WTC11 (cell line): ENCODE results near the gene STH. TPM values are rescaled to one million over a fixed set of nuclear protein-coding genes. Genes with fewer than 3 reads are reported as not detected.

Source experiments
- ATAC-seq: fragments of 200-7000 bp; cut with Tn5 transposase; 2 replicates; pipeline ENCODE4 v1.10.0; 2021; ENCODE audit warnings: mild to moderate bottlenecking, moderate library complexity
- CTCF ChIA-PET: fragments of 300-600 bp; sonication (Branson Sonifier 250); formaldehyde crosslinking; loops from one replicate; lab custom pipeline; 2021; ENCODE audit warnings: antibody characterized with exemption; lab: Charles Lee
- POLR2A ChIA-PET: fragments of 350-600 bp; sonication (Branson Sonifier 250); formaldehyde crosslinking; loops from one replicate; lab custom pipeline; 2021; ENCODE audit warnings: antibody characterized with exemption; lab: Charles Lee
- DNase-seq: peaks from one replicate; pipeline ENCODE4 v3.0.0; 2021; ENCODE audit warnings: low spot score
- H3K27ac Mint-ChIP-seq: 2 replicates; pipeline ENCODE4 v1.8.0; 2021; ENCODE audit warnings: mixed read lengths
- H3K27me3 Mint-ChIP-seq: 2 replicates; pipeline ENCODE4 v1.8.0; 2021; ENCODE audit warnings: low read depth, mild to moderate bottlenecking, moderate library complexity, mixed read lengths
- H3K36me3 Mint-ChIP-seq: 2 replicates; pipeline ENCODE4 v1.8.0; 2021; ENCODE audit warnings: mixed read lengths
- H3K4me1 Mint-ChIP-seq: 2 replicates; pipeline ENCODE4 v1.8.0; 2022; ENCODE audit warnings: mixed read lengths
- H3K4me3 Mint-ChIP-seq: 2 replicates; pipeline ENCODE4 v1.8.0; 2021; ENCODE audit warnings: mild to moderate bottlenecking, moderate library complexity, mixed read lengths
- H3K9me3 Mint-ChIP-seq: 2 replicates; pipeline ENCODE4 v1.8.0; 2021; ENCODE audit warnings: mixed read lengths
- EMX1 ChIP-seq: fragments of 250-450 bp; sonication (Bioruptor Pico); IDR thresholded peaks from 2 replicates; pipeline ENCODE4 v1.8.0; 2021; ENCODE audit warnings: mild to moderate bottlenecking
- HMGXB4 ChIP-seq: sonication (generic); formaldehyde crosslinking; IDR thresholded peaks from 2 replicates; pipeline ENCODE4 v1.8.1; 2023; ENCODE audit warnings: mild to moderate bottlenecking, moderate library complexity, missing genetic modification reagents
- MYBL2 ChIP-seq: sonication (generic); formaldehyde crosslinking; IDR thresholded peaks from 2 replicates; pipeline ENCODE4 v1.8.1; 2023; ENCODE audit warnings: mild to moderate bottlenecking, moderate library complexity, missing genetic modification reagents
- PRRX2 ChIP-seq: fragments of 250-450 bp; sonication (Bioruptor Pico); IDR thresholded peaks from 2 replicates; pipeline ENCODE4 v1.8.0; 2021; ENCODE audit warnings: mild to moderate bottlenecking
- RORB ChIP-seq: fragments of 250-450 bp; sonication (Bioruptor Pico); IDR thresholded peaks from 2 replicates; pipeline ENCODE4 v1.9.0; 2021; ENCODE audit warnings: mild to moderate bottlenecking
- SP1 ChIP-seq: sonication (generic); formaldehyde crosslinking; conservative IDR thresholded peaks from 2 replicates; pipeline ENCODE4 v1.8.1; 2022; ENCODE audit warnings: missing genetic modification reagents
- TEAD4 ChIP-seq: sonication (generic); formaldehyde crosslinking; IDR thresholded peaks from 2 replicates; pipeline ENCODE4 v1.8.0; 2022; ENCODE audit warnings: mild to moderate bottlenecking, missing genetic modification reagents
- USF2 ChIP-seq: sonication (generic); formaldehyde crosslinking; IDR thresholded peaks from 2 replicates; pipeline ENCODE4 v1.8.1; 2023; ENCODE audit warnings: mild to moderate bottlenecking, missing genetic modification reagents, moderate library complexity
- ZNF138 ChIP-seq: sonication (generic); formaldehyde crosslinking; conservative IDR thresholded peaks from 2 replicates; pipeline ENCODE4 v1.8.1; 2022; ENCODE audit warnings: mild to moderate bottlenecking, moderate library complexity, missing genetic modification reagents
- ZNF263 ChIP-seq: sonication (generic); formaldehyde crosslinking; IDR thresholded peaks from 2 replicates; pipeline ENCODE4 v1.8.1; 2022; ENCODE audit warnings: low read depth, mild to moderate bottlenecking, moderate library complexity, missing genetic modification reagents
- ZNF396 ChIP-seq: fragments of 250-450 bp; sonication (Bioruptor Pico); IDR thresholded peaks from 2 replicates; pipeline ENCODE4 v1.8.0; 2021; ENCODE audit warnings: mild to moderate bottlenecking, moderate library complexity, borderline replicate concordance
- total RNA-seq: library from RNA; stranded (reverse); gene quantifications from 3 replicates; pipeline ENCODE4 v1.2.3, GENCODE V29; 2021
- TF ChIP-seq, protein P1 (sequence below): sonication (generic); formaldehyde crosslinking; IDR thresholded peaks from 2 replicates; pipeline ENCODE4 v1.8.1; 2022; ENCODE audit warnings: low read depth, mild to moderate bottlenecking, moderate library complexity, missing genetic modification reagents, borderline replicate concordance
- TF ChIP-seq, protein P2 (sequence below): sonication (generic); formaldehyde crosslinking; IDR thresholded peaks from 2 replicates; pipeline ENCODE4 v1.8.0; 2022; ENCODE audit warnings: mild to moderate bottlenecking, missing genetic modification reagents

STH gene
- total RNA-seq, 1 experiment from 2014 or later: not detected

DNA sequence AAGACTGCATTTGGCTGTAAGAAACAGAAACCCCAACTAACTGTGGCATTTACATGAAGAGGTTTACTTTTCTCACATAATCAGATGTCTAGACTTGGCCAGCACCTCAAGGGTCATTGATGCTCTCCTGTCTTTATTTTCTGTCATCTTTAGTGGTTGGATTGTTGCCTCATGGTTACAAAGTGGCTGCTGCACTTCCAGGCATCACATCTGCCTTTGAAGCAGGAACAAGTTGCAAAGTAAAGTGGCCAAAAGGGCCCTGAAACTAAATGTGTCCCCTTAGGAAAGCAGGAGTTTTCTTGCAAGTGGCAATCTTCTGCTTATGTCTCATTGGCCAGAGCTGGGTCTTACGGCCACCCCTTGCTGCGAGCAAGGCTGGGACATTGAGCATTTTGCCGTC is 26.5 kb upstream of the STH start:
- peaks cover 13% of the 10 kb centered on the region for H3K9me3 Mint-ChIP-seq
- H3K4me3 Mint-ChIP-seq: no peak overlapping the region
- no peak for DNase-seq
- POLR2A ChIA-PET: no interaction called here
- TF ChIP-seq, protein P1, sequence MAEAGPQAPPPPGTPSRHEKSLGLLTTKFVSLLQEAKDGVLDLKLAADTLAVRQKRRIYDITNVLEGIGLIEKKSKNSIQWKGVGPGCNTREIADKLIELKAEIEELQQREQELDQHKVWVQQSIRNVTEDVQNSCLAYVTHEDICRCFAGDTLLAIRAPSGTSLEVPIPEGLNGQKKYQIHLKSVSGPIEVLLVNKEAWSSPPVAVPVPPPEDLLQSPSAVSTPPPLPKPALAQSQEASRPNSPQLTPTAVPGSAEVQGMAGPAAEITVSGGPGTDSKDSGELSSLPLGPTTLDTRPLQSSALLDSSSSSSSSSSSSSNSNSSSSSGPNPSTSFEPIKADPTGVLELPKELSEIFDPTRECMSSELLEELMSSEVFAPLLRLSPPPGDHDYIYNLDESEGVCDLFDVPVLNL (CRISPR knock-in tag): no peak
- TF ChIP-seq ZNF263 (CRISPR knock-in tag) (no peak), MYBL2 (CRISPR knock-in tag) (no peak), ZNF396 (CRISPR knock-in tag) (no peak), EMX1 (CRISPR knock-in tag) (no peak)
- TF ChIP-seq, all 79 proteins: peak for 0
- CTCF ChIA-PET: interaction anchor here (0.7 to 2.5 kb wide), 32 partner anchors 8 to 333 kb away, joined by 3 to 36 read pairs (median 8); partner anchors contain the start of genes KANSL1, MAPT and STH
- no peak for ATAC-seq
- H3K4me1 Mint-ChIP-seq: no peaks in the 10 kb centered on the region
- no peak overlapping the region for H3K27ac Mint-ChIP-seq
- H3K27me3 Mint-ChIP-seq: 0 out of 2 replicates have a peak, but pooled peaks cover 5% of the 10 kb centered on the region
- H3K36me3 Mint-ChIP-seq: no peaks in the 10 kb centered on the region

GRCh38 chr17:45973099-45973780 is 25.8 kb upstream of the STH start:
- Mint-ChIP-seq H3K4me1 (no peaks in the 10 kb centered on the region), H3K36me3 (no peaks in the 10 kb centered on the region)
- DNase-seq: no peak
- TF ChIP-seq HMGXB4: no peak
- no peak for TF ChIP-seq RORB
- no peak for TF ChIP-seq PRRX2
- TF ChIP-seq, all 79 proteins: peak for 0
- Mint-ChIP-seq H3K4me3 (no peak overlapping the region), H3K9me3 (peaks cover 13% of the 10 kb centered on the region), H3K27ac (no peak overlapping the region), H3K27me3 (0 out of 2 replicates have a peak, but pooled peaks cover 5% of the 10 kb centered on the region)
- ChIA-PET POLR2A (no interaction called here), CTCF (interaction anchor here (0.9 to 2.4 kb wide), 4 partner anchors 14 to 190 kb away, joined by 3 to 36 read pairs (median 6); no protein-coding TSS in a partner anchor)
- ATAC-seq: no peak

DNA sequence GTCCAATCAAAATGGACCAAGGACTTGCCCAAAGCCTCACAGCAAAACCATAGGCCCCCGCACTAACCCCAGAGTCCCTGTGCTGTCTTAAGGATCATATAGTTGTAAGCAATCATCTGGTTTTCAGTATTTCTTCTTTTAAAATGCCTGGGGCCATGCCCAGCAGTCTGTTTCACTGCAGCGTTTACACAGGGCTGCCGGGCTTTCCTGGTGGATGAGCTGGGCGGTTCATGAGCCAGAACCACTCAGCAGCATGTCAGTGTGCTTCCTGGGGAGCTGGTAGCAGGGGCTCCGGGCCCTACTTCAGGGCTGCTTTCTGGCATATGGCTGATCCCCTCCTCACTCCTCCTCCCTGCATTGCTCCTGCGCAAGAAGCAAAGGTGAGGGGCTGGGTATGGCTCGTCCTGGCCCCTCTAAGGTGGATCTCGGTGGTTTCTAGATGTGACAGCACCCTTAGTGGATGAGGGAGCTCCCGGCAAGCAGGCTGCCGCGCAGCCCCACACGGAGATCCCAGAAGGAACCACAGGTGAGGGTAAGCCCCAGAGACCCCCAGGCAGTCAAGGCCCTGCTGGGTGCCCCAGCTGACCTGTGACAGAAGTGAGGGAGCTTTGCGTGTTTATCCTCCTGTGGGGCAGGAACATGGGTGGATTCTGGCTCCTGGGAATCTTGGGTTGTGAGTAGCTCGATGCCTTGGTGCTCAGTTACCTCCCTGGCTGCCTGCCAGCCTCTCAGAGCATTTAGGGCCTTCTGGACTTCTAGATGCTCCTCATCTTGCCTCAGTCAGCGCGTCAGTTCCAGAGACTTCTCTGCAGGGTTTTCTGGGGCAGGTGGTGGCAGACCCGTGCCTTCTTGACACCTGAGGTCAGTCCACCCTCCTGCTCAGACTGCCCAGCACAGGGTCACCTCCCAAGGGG is 24.8 kb upstream of the STH start:
- Mint-ChIP-seq H3K27ac (no peak overlapping the region), H3K27me3 (0 out of 2 replicates have a peak, but pooled peaks cover 5% of the 10 kb centered on the region), H3K4me3 (no peak overlapping the region), H3K36me3 (no peaks in the 10 kb centered on the region), H3K4me1 (no peaks in the 10 kb centered on the region), H3K9me3 (peaks cover 13% of the 10 kb centered on the region)
- no peak for TF ChIP-seq ZNF138 (CRISPR knock-in tag)
- no peak for TF ChIP-seq SP1 (CRISPR knock-in tag)
- TF ChIP-seq TEAD4 (CRISPR knock-in tag): no peak
- TF ChIP-seq, protein P2, sequence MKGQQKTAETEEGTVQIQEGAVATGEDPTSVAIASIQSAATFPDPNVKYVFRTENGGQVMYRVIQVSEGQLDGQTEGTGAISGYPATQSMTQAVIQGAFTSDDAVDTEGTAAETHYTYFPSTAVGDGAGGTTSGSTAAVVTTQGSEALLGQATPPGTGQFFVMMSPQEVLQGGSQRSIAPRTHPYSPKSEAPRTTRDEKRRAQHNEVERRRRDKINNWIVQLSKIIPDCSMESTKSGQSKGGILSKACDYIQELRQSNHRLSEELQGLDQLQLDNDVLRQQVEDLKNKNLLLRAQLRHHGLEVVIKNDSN (CRISPR knock-in tag): no peak
- no peak for TF ChIP-seq USF2 (CRISPR knock-in tag)
- CTCF ChIA-PET: interaction anchor here (0.9 to 2.4 kb wide), 3 partner anchors 13 to 191 kb away, joined by 3 to 8 read pairs (median 3); no protein-coding TSS in a partner anchor
- DNase-seq (no peak), ATAC-seq (no peak)
- POLR2A ChIA-PET: no interaction called here
